PC-3 (cell line): ENCODE data around the gene RAI1. TPM values are rescaled to one million over a fixed set of nuclear protein-coding genes. Genes with fewer than 3 reads are reported as not detected.

Experiments
- ATAC-seq: fragments of 200-7000 bp; cut with Tn5 transposase; 2 replicates; pipeline ENCODE4 v1.9.1; 2020; ENCODE audit warnings: mild to moderate bottlenecking, moderate library complexity
- BruUV-seq: library from RNA; stranded (reverse); fragments of 400-500 nt; replicated peaks from 2 replicates; lab custom pipeline; 2021; lab: Mats Ljungman, UMichigan
- CTCF ChIA-PET: fragments of 300-600 bp; sonication (Branson Sonifier 250); formaldehyde crosslinking; loops from one replicate; lab custom pipeline; 2022; ENCODE audit warnings: antibody characterized with exemption; lab: Charles Lee
- POLR2A ChIA-PET: fragments of 300-600 bp; sonication (Branson Sonifier 250); formaldehyde crosslinking; loops from one replicate; lab custom pipeline; 2022; ENCODE audit warnings: antibody characterized with exemption; ENCODE audit not compliant: unreplicated experiment; lab: Charles Lee
- DNase-seq: peaks from one replicate; pipeline ENCODE4 v3.0.0-alpha.2; 2015
- H2AFZ ChIP-seq: fragments of 300-600 bp; sonication (generic); 2 replicates; pipeline ENCODE4 v1.6.0; 2016; ENCODE audit warnings: antibody characterized with exemption, low read length
- H3F3A ChIP-seq: fragments of 300-600 bp; sonication (generic); one replicate; pipeline ENCODE4 v1.6.0; 2017; ENCODE audit warnings: antibody characterized with exemption, low read length, control low read depth, mild to moderate bottlenecking; ENCODE audit not compliant: unreplicated experiment
- H3K27ac ChIP-seq: fragments of 300-600 bp; sonication (generic); 2 replicates; pipeline ENCODE4 v1.5.1; 2016; ENCODE audit warnings: mild to moderate bottlenecking, low read length
- H3K27me3 ChIP-seq: fragments of 300-600 bp; sonication (generic); 2 replicates; pipeline ENCODE4 v1.6.1; 2016; ENCODE audit warnings: low read length, mixed read lengths
- H3K36me3 ChIP-seq: fragments of 300-600 bp; sonication (generic); 2 replicates; pipeline ENCODE4 v1.6.1; 2016; ENCODE audit warnings: low read depth, mixed run types, low read length, mixed read lengths
- H3K4me1 ChIP-seq: fragments of 300-600 bp; sonication (generic); 2 replicates; pipeline ENCODE4 v1.5.1; 2016; ENCODE audit warnings: low read length; ENCODE audit not compliant: insufficient read depth
- H3K4me2 ChIP-seq: fragments of 300-600 bp; sonication (generic); 2 replicates; pipeline ENCODE4 v1.6.0; 2016; ENCODE audit warnings: low read length
- H3K4me3 ChIP-seq: fragments of 300-600 bp; sonication (generic); 2 replicates; pipeline ENCODE4 v1.5.1; 2016; ENCODE audit warnings: mild to moderate bottlenecking, low read length, mixed read lengths
- H3K79me2 ChIP-seq: fragments of 300-600 bp; sonication (generic); 2 replicates; pipeline ENCODE4 v1.6.1; 2017; ENCODE audit warnings: low read length, mixed read lengths
- H3K9ac ChIP-seq: fragments of 300-600 bp; sonication (generic); 2 replicates; pipeline ENCODE4 v1.6.0; 2016; ENCODE audit warnings: mild to moderate bottlenecking, low read length
- H3K9me2 ChIP-seq: fragments of 300-600 bp; sonication (generic); replicated peaks from 2 replicates; pipeline ENCODE4 v1.6.1; 2016; ENCODE audit warnings: mixed run types, low read length, mixed read lengths
- H3K9me3 ChIP-seq: fragments of 300-600 bp; sonication (generic); 2 replicates; pipeline ENCODE4 v1.6.1; 2016; ENCODE audit warnings: low read length, mixed read lengths
- H4K20me1 ChIP-seq: fragments of 300-600 bp; sonication (generic); 2 replicates; pipeline ENCODE4 v1.6.1; 2016; ENCODE audit warnings: low read length, mixed read lengths
- CTCF ChIP-seq: fragments of 300-600 bp; sonication (generic); conservative IDR thresholded peaks from 2 replicates; pipeline ENCODE4 v1.5.1; 2017; ENCODE audit warnings: antibody characterized with exemption, low read depth, mild to moderate bottlenecking, low read length
- EZH2 ChIP-seq: fragments of 300-600 bp; sonication (generic); IDR thresholded peaks from one replicate; pipeline ENCODE4 v1.6.1; 2017; ENCODE audit warnings: antibody characterized with exemption, mild to moderate bottlenecking, low read length; ENCODE audit not compliant: unreplicated experiment
- EZH2phosphoT487 ChIP-seq: fragments of 300-600 bp; sonication (generic); IDR thresholded peaks from 2 replicates; pipeline ENCODE4 v1.6.1; 2018; ENCODE audit warnings: mild to moderate bottlenecking, antibody characterized with exemption, low read length, borderline replicate concordance
- intact Hi-C: fragments of 100-400 bp; cut with micrococcal nuclease; formaldehyde crosslinking; loops from 2 replicates; pipeline ENCODE4 v1.9.0; 2023
- total RNA-seq: library from RNA; depleted of rRNA; stranded (reverse); fragments of >200 nt; gene quantifications from 2 replicates; pipeline ENCODE4 v1.2.3, GENCODE V29; 2014

RAI1 gene
- total RNA-seq, 1 experiment from 2014 or later = 33.0 TPM

GRCh38 chr17:17745476-17746455, 64.5 kb downstream of the RAI1 start:
- H3K27me3 ChIP-seq = no peaks in the 10 kb centered on the region
- no peaks in the 10 kb centered on the region for H3K9me2 ChIP-seq
- peaks cover 5% of the 10 kb centered on the region; the same call in 1 of the 2 replicates for H4K20me1 ChIP-seq
- TF ChIP-seq EZH2phosphoT487 = no peak
- TF ChIP-seq CTCF = no peak
- TF ChIP-seq EZH2 = no peak
- no peak overlapping the region for H3K4me3 ChIP-seq
- no peaks in the 10 kb centered on the region for H3F3A ChIP-seq
- BruUV-seq = no TSS peak
- ChIA-PET POLR2A (no interaction called here), CTCF (interaction anchor here (0.5 kb wide), 1 partner anchor 249 kb away, joined by 3 read pairs; no protein-coding TSS in a partner anchor)
- intact Hi-C loops = no loop called here
- H3K9me3 ChIP-seq = no peaks in the 10 kb centered on the region
- peaks cover 9% of the 10 kb centered on the region; the same call in 1 of the 2 replicates for H3K4me1 ChIP-seq
- H3K9ac ChIP-seq = no peak overlapping the region
- peaks cover 79% of the 10 kb centered on the region for H3K79me2 ChIP-seq
- H3K4me2 ChIP-seq = no peak overlapping the region
- ATAC-seq = no peak
- H3K27ac ChIP-seq = no peak overlapping the region
- no peak overlapping the region for H2AFZ ChIP-seq
- no peaks in the 10 kb centered on the region for H3K36me3 ChIP-seq
- DNase-seq = no peak

- no peak for DNase-seq
- Histone ChIP-seq H4K20me1 (peaks cover 2% of the 10 kb centered on the region; the same call in 1 of the 2 replicates), H3K9ac (no peak overlapping the region), H3K9me2 (no peaks in the 10 kb centered on the region), H3F3A (no peaks in the 10 kb centered on the region), H3K27ac (no peak overlapping the region), H3K36me3 (no peaks in the 10 kb centered on the region), H3K4me1 (peaks cover 22% of the 10 kb centered on the region), H3K4me3 (no peak overlapping the region), H3K27me3 (no peaks in the 10 kb centered on the region), H3K79me2 (peaks cover 76% of the 10 kb centered on the region), H2AFZ (no peak overlapping the region), H3K4me2 (no peak overlapping the region), H3K9me3 (no peaks in the 10 kb centered on the region)
- ChIA-PET POLR2A (no interaction called here), CTCF (no interaction called here)
- ATAC-seq = no peak
- TF ChIP-seq CTCF (peak; percentile 52), EZH2 (no peak)
- BruUV-seq = no TSS peak
- intact Hi-C loops = no loop called here
Measured at GRCh38 chr17:17748179-17748578, 66.9 kb downstream of the RAI1 start.

- no peak overlapping the region for H3K4me2 ChIP-seq
- H3K36me3 ChIP-seq = no peaks in the 10 kb centered on the region
- BruUV-seq = no TSS peak
- ChIA-PET CTCF (interaction anchor here (0.6 kb wide), 1 partner anchor 282 kb away, joined by 8 read pairs; no protein-coding TSS in a partner anchor), POLR2A (no interaction called here)
- H3F3A ChIP-seq = no peaks in the 10 kb centered on the region
- DNase-seq = no peak
- H2AFZ ChIP-seq = no peak overlapping the region
- H3K9ac ChIP-seq = no peak overlapping the region
- H3K79me2 ChIP-seq = peaks cover 76% of the 10 kb centered on the region
- TF ChIP-seq CTCF = no peak
- no peaks in the 10 kb centered on the region for H3K9me3 ChIP-seq
- no peak overlapping the region for H3K27ac ChIP-seq
- no peaks in the 10 kb centered on the region for H3K9me2 ChIP-seq
- peaks cover 22% of the 10 kb centered on the region for H3K4me1 ChIP-seq
- intact Hi-C loops = no loop called here
- no peaks in the 10 kb centered on the region for H3K27me3 ChIP-seq
- H4K20me1 ChIP-seq = no peaks in the 10 kb centered on the region
- ATAC-seq = no peak
- no peak overlapping the region for H3K4me3 ChIP-seq
Measured at GRCh38 chr17:17748604-17749003, 67.3 kb downstream of the RAI1 start.
